Measurements from ENCODE around the gene NOL4L. TPM values are rescaled to one million over a fixed set of nuclear protein-coding genes. Genes with fewer than 3 reads are reported as not detected.
A peak's percentile ranks its signal among the peaks of the same experiment; 100 is the strongest.

Gene NOL4L
- total and polyA plus RNA-seq, 2 experiments from 2014 or later = 35.6 to 42.9 TPM

- no peak overlapping the region for H3K4me2 ChIP-seq
- peaks cover 50% of the 10 kb centered on the region for H3K79me2 ChIP-seq
- TF ChIP-seq EZH2 (IDR thresholded peaks at IDR 0.05; ENCODE audit: borderline replicate concordance) (no peak), EZH2phosphoT487 (IDR thresholded peaks at IDR 0.05; ENCODE audit: low read depth, severe bottlenecking, unreplicated experiment) (no peak), CTCF (IDR thresholded peaks at IDR 0.05; ENCODE audit: poor library complexity) (no peak)
- no peaks in the 10 kb centered on the region for H3K36me3 ChIP-seq (replicated peaks; ENCODE audit: insufficient read depth, low read depth)
- H2AFZ ChIP-seq = no peak overlapping the region
- 94% methylated on average over 6 of the region's 6 CpGs for WGBS (ENCODE audit: low lambda C conversion rate, missing lambda C conversion rate)
- no peaks in the 10 kb centered on the region for H3K27me3 ChIP-seq
- H3K4me1 ChIP-seq (ENCODE audit: insufficient read depth) = peaks cover 32% of the 10 kb centered on the region
- no peak overlapping the region for H3K27ac ChIP-seq
- DNase-seq (ENCODE audit: low spot score) = no peak
- no peaks in the 10 kb centered on the region for H3K9me2 ChIP-seq (replicated peaks; ENCODE audit: insufficient read depth)
- no peaks in the 10 kb centered on the region for H3K9me3 ChIP-seq (ENCODE audit: low read depth)
- peaks cover 3% of the 10 kb centered on the region for H4K20me1 ChIP-seq (ENCODE audit: insufficient read depth, poor library complexity, severe bottlenecking)
- no peak overlapping the region for H3K4me3 ChIP-seq
Measured at GRCh38 chr20:32564440-32564839, 20.7 kb downstream of the NOL4L start.

GRCh38 chr20:32563311-32564272 is 21.5 kb downstream of the NOL4L start:
- Histone ChIP-seq H3K9me3 (ENCODE audit: low read depth) (no peaks in the 10 kb centered on the region), H4K20me1 (ENCODE audit: insufficient read depth, poor library complexity, severe bottlenecking) (peaks cover 3% of the 10 kb centered on the region), H3K36me3 (replicated peaks; ENCODE audit: insufficient read depth, low read depth) (no peaks in the 10 kb centered on the region), H2AFZ (no peak overlapping the region), H3K79me2 (peaks cover 43% of the 10 kb centered on the region), H3K4me2 (no peak overlapping the region), H3K9me2 (replicated peaks; ENCODE audit: insufficient read depth) (no peaks in the 10 kb centered on the region), H3K4me3 (no peak overlapping the region), H3K4me1 (ENCODE audit: insufficient read depth) (peaks cover 35% of the 10 kb centered on the region), H3K27me3 (no peaks in the 10 kb centered on the region), H3K27ac (no peak overlapping the region)
- WGBS (ENCODE audit: low lambda C conversion rate, missing lambda C conversion rate) = 84% methylated on average over 24 of the region's 25 CpGs
- DNase-seq (ENCODE audit: low spot score) = no peak
- no peak for TF ChIP-seq CTCF (IDR thresholded peaks at IDR 0.05; ENCODE audit: poor library complexity)
- no peak for TF ChIP-seq EZH2 (IDR thresholded peaks at IDR 0.05; ENCODE audit: borderline replicate concordance)
- no peak for TF ChIP-seq EZH2phosphoT487 (IDR thresholded peaks at IDR 0.05; ENCODE audit: low read depth, severe bottlenecking, unreplicated experiment)

- H4K20me1 ChIP-seq (ENCODE audit: insufficient read depth, poor library complexity, severe bottlenecking) = peaks cover 3% of the 10 kb centered on the region
- WGBS (ENCODE audit: low lambda C conversion rate, missing lambda C conversion rate) = 24% methylated on average over 5 of the region's 5 CpGs
Measured at GRCh38 chr20:32562495-32562911, 22.6 kb downstream of the NOL4L start.

More at GRCh38 chr20:32562495-32562911, 22.6 kb downstream of the NOL4L start:
- H3K4me3 ChIP-seq = no peak overlapping the region
- no peaks in the 10 kb centered on the region for H3K36me3 ChIP-seq (replicated peaks; ENCODE audit: insufficient read depth, low read depth)
- H3K79me2 ChIP-seq = peaks cover 37% of the 10 kb centered on the region
- H3K4me2 ChIP-seq = peak overlapping the region; percentile 66
- no peaks in the 10 kb centered on the region for H3K27me3 ChIP-seq
- no peak overlapping the region for H2AFZ ChIP-seq
- DNase-seq (ENCODE audit: low spot score) = no peak
- peak overlapping the region; percentile 63 for H3K27ac ChIP-seq
- H3K9me2 ChIP-seq (replicated peaks; ENCODE audit: insufficient read depth) = no peaks in the 10 kb centered on the region
- peaks cover 35% of the 10 kb centered on the region for H3K4me1 ChIP-seq (ENCODE audit: insufficient read depth)
- H3K9me3 ChIP-seq (ENCODE audit: low read depth) = no peaks in the 10 kb centered on the region
- TF ChIP-seq CTCF (IDR thresholded peaks at IDR 0.05; ENCODE audit: poor library complexity) = no peak
- TF ChIP-seq EZH2phosphoT487 (IDR thresholded peaks at IDR 0.05; ENCODE audit: low read depth, severe bottlenecking, unreplicated experiment) = no peak
- no peak for TF ChIP-seq EZH2 (IDR thresholded peaks at IDR 0.05; ENCODE audit: borderline replicate concordance)
